Measurements from ENCODE around the gene NKD2. TPM values are rescaled to one million over a fixed set of nuclear protein-coding genes. Genes with fewer than 3 reads are reported as not detected.

Gene NKD2
- total RNA-seq, 1 experiment from 2014 or later: not detected

DNA sequence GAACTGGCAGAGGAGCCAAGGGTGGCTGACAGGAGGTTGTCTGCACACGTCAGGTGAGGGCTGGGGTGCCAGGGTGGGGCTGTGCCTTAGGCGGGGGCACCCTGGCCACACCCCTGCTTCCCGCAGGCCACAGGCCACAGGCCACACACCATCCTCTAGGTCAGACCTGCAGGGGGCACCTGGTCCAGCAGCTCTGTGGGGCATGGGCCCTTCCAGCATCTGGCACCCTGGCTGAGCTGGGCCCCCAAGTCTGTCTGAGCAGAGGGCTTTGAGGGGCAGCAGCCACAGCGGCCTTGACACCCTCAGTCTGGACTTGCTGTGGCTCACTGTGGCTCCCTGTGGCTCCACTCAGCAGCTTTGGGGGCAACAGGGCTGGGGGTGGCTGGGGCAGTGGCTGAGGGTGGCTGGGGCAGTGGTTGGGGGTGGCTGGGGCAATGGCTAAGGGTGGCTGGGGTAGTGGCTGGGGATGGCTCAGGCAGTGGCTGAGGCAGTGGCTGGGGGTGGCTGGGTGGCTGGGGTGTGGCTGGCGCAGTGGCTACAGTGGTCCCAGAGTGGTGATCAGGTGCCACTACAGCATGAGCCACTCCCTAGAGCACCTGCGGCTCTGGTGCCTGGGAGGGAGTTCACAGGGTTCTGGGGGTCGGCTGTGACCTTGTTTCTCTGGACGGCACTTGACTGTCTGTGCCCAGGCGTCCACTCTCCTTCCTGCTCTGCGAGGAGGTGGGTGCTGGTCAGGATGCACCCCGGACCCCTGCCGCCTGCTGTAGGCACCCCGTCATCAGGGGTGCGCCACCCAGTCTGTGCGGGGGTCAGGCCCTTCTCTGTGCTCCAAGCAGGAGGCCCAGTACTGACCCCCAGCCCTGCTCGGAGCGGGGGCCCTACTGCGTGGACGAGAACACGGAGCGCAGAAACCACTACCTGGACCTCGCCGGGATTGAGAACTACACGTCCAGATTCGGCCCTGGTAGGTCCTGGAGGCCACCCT, 27.1 kb downstream of the NKD2 start:
- no peaks in the 10 kb centered on the region for H3K27me3 ChIP-seq (ENCODE audit: low read length)
- no peaks in the 10 kb centered on the region for H4K20me1 ChIP-seq (ENCODE audit: insufficient read depth, low read depth, low read length)
- H3K4me1 ChIP-seq (ENCODE audit: low read length): no peaks in the 10 kb centered on the region
- H3K79me2 ChIP-seq (ENCODE audit: low read length): no peaks in the 10 kb centered on the region
- H3K9ac ChIP-seq (ENCODE audit: low read length): no peak overlapping the region
- H3K9me2 ChIP-seq (replicated peaks; ENCODE audit: insufficient read depth, low read length): no peaks in the 10 kb centered on the region
- no peak overlapping the region for H3K4me2 ChIP-seq (ENCODE audit: low read depth, low read length, poor library complexity, severe bottlenecking)
- no peak overlapping the region for H2AFZ ChIP-seq (ENCODE audit: low read length)
- DNase-seq: no peak
- H3K9me3 ChIP-seq (ENCODE audit: low read length): no peaks in the 10 kb centered on the region
- no peaks in the 10 kb centered on the region for H3K36me3 ChIP-seq (ENCODE audit: insufficient read depth, low read length)
- H3K4me3 ChIP-seq (ENCODE audit: low read length): no peak overlapping the region
- no peak overlapping the region for H3K27ac ChIP-seq (ENCODE audit: low read length)

GRCh38 chr5:1036504-1037122, 28.0 kb downstream of the NKD2 start:
- Histone ChIP-seq H3K4me1 (ENCODE audit: low read length) (no peaks in the 10 kb centered on the region), H3K9me2 (replicated peaks; ENCODE audit: insufficient read depth, low read length) (no peaks in the 10 kb centered on the region), H3K9ac (ENCODE audit: low read length) (no peak overlapping the region), H3K9me3 (ENCODE audit: low read length) (no peaks in the 10 kb centered on the region), H4K20me1 (ENCODE audit: insufficient read depth, low read depth, low read length) (no peaks in the 10 kb centered on the region), H3K4me3 (ENCODE audit: low read length) (no peak overlapping the region), H3K27ac (ENCODE audit: low read length) (no peak overlapping the region), H3K27me3 (ENCODE audit: low read length) (no peaks in the 10 kb centered on the region), H2AFZ (ENCODE audit: low read length) (no peak overlapping the region), H3K36me3 (ENCODE audit: insufficient read depth, low read length) (no peaks in the 10 kb centered on the region), H3K79me2 (ENCODE audit: low read length) (no peaks in the 10 kb centered on the region), H3K4me2 (ENCODE audit: low read depth, low read length, poor library complexity, severe bottlenecking) (no peak overlapping the region)
- no peak for DNase-seq

DNA sequence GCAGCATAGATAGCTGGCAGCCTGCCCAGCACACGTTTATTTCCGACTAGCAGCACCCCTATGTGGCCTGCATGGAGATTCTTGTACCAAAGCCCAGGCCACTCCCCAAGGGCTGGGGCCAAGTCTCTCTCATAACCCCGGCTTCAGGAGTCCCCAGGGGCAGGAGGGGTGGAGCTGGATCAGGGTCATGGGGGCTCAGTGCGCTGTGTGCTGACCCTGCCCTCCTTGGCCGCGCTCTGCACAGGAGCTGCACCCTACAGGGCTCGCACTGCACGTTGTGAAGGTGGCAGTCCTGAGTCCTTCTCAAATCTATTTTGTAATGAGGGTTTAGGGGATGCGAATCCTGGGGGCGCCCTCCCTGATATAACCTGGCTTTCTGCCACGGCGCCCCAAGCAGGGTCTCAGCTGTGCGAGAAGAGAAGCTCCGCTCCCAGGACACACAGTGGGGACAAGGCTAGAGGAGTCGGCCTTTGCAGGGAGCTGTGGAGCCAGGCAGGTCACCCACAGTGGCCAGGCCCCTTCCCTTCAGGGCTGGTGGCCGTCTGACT, 28.6 kb downstream of the NKD2 start:
- no peak overlapping the region for H3K27ac ChIP-seq (ENCODE audit: low read length)

GRCh38 chr5:1037671-1038416, 29.2 kb downstream of the NKD2 start:
- Histone ChIP-seq H3K9me3 (ENCODE audit: low read length) (no peaks in the 10 kb centered on the region), H3K27me3 (ENCODE audit: low read length) (no peaks in the 10 kb centered on the region), H3K36me3 (ENCODE audit: insufficient read depth, low read length) (no peaks in the 10 kb centered on the region), H3K9me2 (replicated peaks; ENCODE audit: insufficient read depth, low read length) (no peaks in the 10 kb centered on the region), H2AFZ (ENCODE audit: low read length) (no peak overlapping the region), H3K4me1 (ENCODE audit: low read length) (no peaks in the 10 kb centered on the region), H3K4me3 (ENCODE audit: low read length) (no peak overlapping the region), H3K9ac (ENCODE audit: low read length) (no peak overlapping the region), H4K20me1 (ENCODE audit: insufficient read depth, low read depth, low read length) (no peaks in the 10 kb centered on the region), H3K79me2 (ENCODE audit: low read length) (no peaks in the 10 kb centered on the region), H3K4me2 (ENCODE audit: low read depth, low read length, poor library complexity, severe bottlenecking) (no peak overlapping the region), H3K27ac (ENCODE audit: low read length) (no peak overlapping the region)
- DNase-seq: no peak

More for the DNA sequence above, 28.6 kb downstream of the NKD2 start:
- Histone ChIP-seq H3K4me3 (ENCODE audit: low read length) (no peak overlapping the region), H3K9me3 (ENCODE audit: low read length) (no peaks in the 10 kb centered on the region), H3K9me2 (replicated peaks; ENCODE audit: insufficient read depth, low read length) (no peaks in the 10 kb centered on the region), H3K79me2 (ENCODE audit: low read length) (no peaks in the 10 kb centered on the region), H3K36me3 (ENCODE audit: insufficient read depth, low read length) (no peaks in the 10 kb centered on the region), H2AFZ (ENCODE audit: low read length) (no peak overlapping the region), H3K4me1 (ENCODE audit: low read length) (no peaks in the 10 kb centered on the region), H3K9ac (ENCODE audit: low read length) (no peak overlapping the region), H3K27me3 (ENCODE audit: low read length) (no peaks in the 10 kb centered on the region), H3K4me2 (ENCODE audit: low read depth, low read length, poor library complexity, severe bottlenecking) (no peak overlapping the region), H4K20me1 (ENCODE audit: insufficient read depth, low read depth, low read length) (no peaks in the 10 kb centered on the region)
- no peak for DNase-seq

DNA sequence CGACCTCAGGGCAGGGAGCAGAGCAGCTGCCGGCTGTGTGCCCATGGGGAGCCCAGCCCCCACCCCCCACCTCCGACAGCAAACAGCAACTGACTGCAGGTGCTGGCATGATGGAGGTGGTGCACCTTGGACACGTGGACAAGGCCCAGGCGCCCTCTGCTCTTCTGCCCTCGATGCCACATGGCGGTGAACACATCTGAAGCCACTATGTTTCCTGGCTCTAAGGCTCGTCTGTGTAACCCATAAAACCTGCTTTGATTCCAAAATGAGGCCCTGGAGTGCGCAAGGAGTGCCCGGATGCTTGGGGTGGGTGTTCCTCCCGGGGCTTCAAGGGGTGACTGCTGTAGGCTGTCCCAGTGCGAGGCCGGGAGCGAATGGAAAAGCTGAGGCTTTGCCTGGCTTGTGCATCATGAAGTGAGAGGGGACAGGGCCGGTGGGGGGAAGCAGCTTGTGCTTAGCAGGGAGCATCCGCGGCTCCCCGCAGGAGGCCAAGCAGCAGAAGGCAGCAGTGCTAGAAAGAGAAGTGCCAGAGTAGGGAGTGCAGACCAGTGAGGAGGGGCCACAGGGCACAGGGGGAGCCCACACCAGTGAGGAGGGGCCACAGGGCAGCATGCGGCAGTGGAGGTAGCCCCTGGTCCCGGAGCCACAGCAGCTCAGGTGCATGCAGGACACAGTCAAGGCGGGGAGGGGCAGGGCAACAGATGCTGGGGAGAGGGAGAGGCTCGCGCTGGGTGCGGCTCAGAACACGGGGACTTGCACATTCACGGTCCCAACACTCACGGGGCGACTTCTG, 30.0 kb downstream of the NKD2 start:
- Histone ChIP-seq H3K79me2 (ENCODE audit: low read length) (no peaks in the 10 kb centered on the region), H4K20me1 (ENCODE audit: insufficient read depth, low read depth, low read length) (no peaks in the 10 kb centered on the region), H3K4me3 (ENCODE audit: low read length) (no peak overlapping the region), H3K4me2 (ENCODE audit: low read depth, low read length, poor library complexity, severe bottlenecking) (no peak overlapping the region), H3K27ac (ENCODE audit: low read length) (no peak overlapping the region), H2AFZ (ENCODE audit: low read length) (no peak overlapping the region), H3K9me3 (ENCODE audit: low read length) (no peaks in the 10 kb centered on the region), H3K4me1 (ENCODE audit: low read length) (no peaks in the 10 kb centered on the region), H3K9ac (ENCODE audit: low read length) (no peak overlapping the region), H3K27me3 (ENCODE audit: low read length) (no peaks in the 10 kb centered on the region), H3K36me3 (ENCODE audit: insufficient read depth, low read length) (no peaks in the 10 kb centered on the region), H3K9me2 (replicated peaks; ENCODE audit: insufficient read depth, low read length) (no peaks in the 10 kb centered on the region)
- no peak for DNase-seq

- H2AFZ ChIP-seq (ENCODE audit: low read length): no peak overlapping the region
- H3K79me2 ChIP-seq (ENCODE audit: low read length): no peaks in the 10 kb centered on the region
- H3K9me3 ChIP-seq (ENCODE audit: low read length): no peaks in the 10 kb centered on the region
- H3K4me3 ChIP-seq (ENCODE audit: low read length): no peak overlapping the region
- H3K27ac ChIP-seq (ENCODE audit: low read length): no peak overlapping the region
- H3K27me3 ChIP-seq (ENCODE audit: low read length): no peaks in the 10 kb centered on the region
- DNase-seq: no peak
- no peaks in the 10 kb centered on the region for H3K4me1 ChIP-seq (ENCODE audit: low read length)
- no peaks in the 10 kb centered on the region for H3K36me3 ChIP-seq (ENCODE audit: insufficient read depth, low read length)
- no peak overlapping the region for H3K4me2 ChIP-seq (ENCODE audit: low read depth, low read length, poor library complexity, severe bottlenecking)
- H4K20me1 ChIP-seq (ENCODE audit: insufficient read depth, low read depth, low read length): no peaks in the 10 kb centered on the region
- no peak overlapping the region for H3K9ac ChIP-seq (ENCODE audit: low read length)
- H3K9me2 ChIP-seq (replicated peaks; ENCODE audit: insufficient read depth, low read length): no peaks in the 10 kb centered on the region
Observed at GRCh38 chr5:1039210-1039548, 30.6 kb downstream of the NKD2 start.

DNA sequence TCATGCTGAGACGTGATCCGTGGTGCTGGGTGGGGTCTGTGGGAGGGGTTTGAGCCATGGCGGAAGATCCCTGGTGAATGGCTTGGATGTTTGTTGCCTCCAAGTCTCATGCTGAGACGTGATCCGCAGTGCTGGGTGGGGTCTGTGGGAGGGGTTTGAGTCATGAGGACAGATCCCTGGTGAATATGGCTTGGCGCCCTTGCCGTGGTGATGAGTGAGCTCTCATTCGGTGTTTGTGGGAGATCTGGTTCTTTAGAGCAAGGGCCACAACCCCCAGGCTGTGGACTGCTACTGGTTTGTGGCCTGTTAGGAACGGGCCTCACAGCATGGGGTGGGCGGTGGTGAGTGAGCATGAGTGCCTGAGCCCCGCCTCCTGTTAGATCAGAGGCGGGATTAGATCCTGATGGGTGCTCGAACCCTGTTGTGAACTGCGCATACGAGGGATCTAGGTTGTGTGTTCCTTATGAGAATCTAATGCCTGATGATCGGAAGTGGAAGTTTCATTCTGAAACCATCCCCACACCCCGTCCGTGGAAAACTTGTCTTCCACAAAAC, 31.2 kb downstream of the NKD2 start:
- Histone ChIP-seq H2AFZ (ENCODE audit: low read length) (no peak overlapping the region), H3K36me3 (ENCODE audit: insufficient read depth, low read length) (no peaks in the 10 kb centered on the region), H3K27ac (ENCODE audit: low read length) (no peak overlapping the region), H3K4me1 (ENCODE audit: low read length) (no peaks in the 10 kb centered on the region), H3K27me3 (ENCODE audit: low read length) (no peaks in the 10 kb centered on the region), H3K9me2 (replicated peaks; ENCODE audit: insufficient read depth, low read length) (no peaks in the 10 kb centered on the region), H3K79me2 (ENCODE audit: low read length) (no peaks in the 10 kb centered on the region), H4K20me1 (ENCODE audit: insufficient read depth, low read depth, low read length) (no peaks in the 10 kb centered on the region), H3K4me3 (ENCODE audit: low read length) (no peak overlapping the region), H3K4me2 (ENCODE audit: low read depth, low read length, poor library complexity, severe bottlenecking) (no peak overlapping the region), H3K9me3 (ENCODE audit: low read length) (no peaks in the 10 kb centered on the region), H3K9ac (ENCODE audit: low read length) (no peak overlapping the region)
- DNase-seq: no peak
